ENCODE measurements around the gene UBE3B. TPM values are rescaled to one million over a fixed set of nuclear protein-coding genes. Genes with fewer than 3 reads are reported as not detected.

The UBE3B gene
- total RNA-seq, 2 donors from 2014 or later = 32.0 to 39.8 TPM

- WGBS, 2 experiments (ENCODE audit: insufficient coverage in 1 of 2, insufficient read length in 1 of 2) = 74% methylated on average over 7 to 11 of the region's 11 CpGs
- Histone ChIP-seq H3K4me1 (ENCODE audit: control insufficient read depth, insufficient read depth, low read length) (no peaks in the 10 kb centered on the region), H3K4me3 (ENCODE audit: low read length) (no peak overlapping the region), H3K9me3 (ENCODE audit: control insufficient read depth, low read length) (no peaks in the 10 kb centered on the region), H3K36me3 (ENCODE audit: control insufficient read depth, insufficient read depth, low read length) (peaks cover 48% of the 10 kb centered on the region), H3K27me3 (ENCODE audit: control insufficient read depth, insufficient read depth, low read length, poor library complexity, severe bottlenecking) (no peaks in the 10 kb centered on the region), H3K9ac (ENCODE audit: extremely low read depth, low read length, poor library complexity, severe bottlenecking) (no peak overlapping the region), H3K27ac (ENCODE audit: low read depth, low read length) (no peak overlapping the region)
- Mint-ChIP-seq H3K9me3 (no peaks in the 10 kb centered on the region), H3K27ac (peak overlapping the region; percentile 83), H3K36me3 (ENCODE audit: low read depth) (peaks cover 58% of the 10 kb centered on the region), H3K27me3 (ENCODE audit: insufficient read depth) (no peaks in the 10 kb centered on the region), H3K4me3 (no peak overlapping the region), H3K4me1 (peaks cover 6% of the 10 kb centered on the region)
- TF ChIP-seq CTCF (conservative IDR thresholded peaks at IDR 0.05) = peak; percentile 95
- peak; percentile 92 for DNase-seq
Measured at GRCh38 chr12:109518820-109519665, 41.6 kb downstream of the UBE3B start.

GRCh38 chr12:109519787-109520186 lies 42.4 kb downstream of the UBE3B start:
- peaks cover 5% of the 10 kb centered on the region for H3K4me1 ChIP-seq (ENCODE audit: control insufficient read depth, insufficient read depth, low read length)
- Mint-ChIP-seq H3K4me1 (peaks cover 6% of the 10 kb centered on the region), H3K4me3 (no peak overlapping the region), H3K27me3 (ENCODE audit: insufficient read depth) (no peaks in the 10 kb centered on the region), H3K27ac (peak overlapping the region; percentile 12), H3K9me3 (no peaks in the 10 kb centered on the region), H3K36me3 (ENCODE audit: low read depth) (peaks cover 52% of the 10 kb centered on the region)
- H3K27me3 ChIP-seq (ENCODE audit: control insufficient read depth, insufficient read depth, low read length, poor library complexity, severe bottlenecking) = no peaks in the 10 kb centered on the region
- no peaks in the 10 kb centered on the region for H3K9me3 ChIP-seq (ENCODE audit: control insufficient read depth, low read length)
- H3K36me3 ChIP-seq (ENCODE audit: control insufficient read depth, insufficient read depth, low read length) = peaks cover 42% of the 10 kb centered on the region
- no peak overlapping the region for H3K9ac ChIP-seq (ENCODE audit: extremely low read depth, low read length, poor library complexity, severe bottlenecking)
- 79 to 100% methylated on average over 5 to 6 of the region's 6 CpGs for WGBS, 2 experiments (ENCODE audit: insufficient coverage in 1 of 2, insufficient read length in 1 of 2)
- no peak overlapping the region for H3K4me3 ChIP-seq (ENCODE audit: low read length)
- TF ChIP-seq CTCF (conservative IDR thresholded peaks at IDR 0.05) = no peak
- DNase-seq = no peak
- H3K27ac ChIP-seq (ENCODE audit: low read depth, low read length) = no peak overlapping the region

- H3K9me3 Mint-ChIP-seq = no peaks in the 10 kb centered on the region
- Histone ChIP-seq H3K27ac (ENCODE audit: low read depth, low read length) (no peak overlapping the region), H3K27me3 (ENCODE audit: control insufficient read depth, insufficient read depth, low read length, poor library complexity, severe bottlenecking) (no peaks in the 10 kb centered on the region), H3K9ac (ENCODE audit: extremely low read depth, low read length, poor library complexity, severe bottlenecking) (no peak overlapping the region), H3K4me3 (ENCODE audit: low read length) (no peak overlapping the region), H3K36me3 (ENCODE audit: control insufficient read depth, insufficient read depth, low read length) (peaks cover 46% of the 10 kb centered on the region), H3K4me1 (ENCODE audit: control insufficient read depth, insufficient read depth, low read length) (peaks cover 10% of the 10 kb centered on the region), H3K9me3 (ENCODE audit: control insufficient read depth, low read length) (no peaks in the 10 kb centered on the region)
- H3K4me1 Mint-ChIP-seq = peaks cover 6% of the 10 kb centered on the region
- H3K4me3 Mint-ChIP-seq = no peak overlapping the region
- no peaks in the 10 kb centered on the region for H3K27me3 Mint-ChIP-seq (ENCODE audit: insufficient read depth)
- no peak for TF ChIP-seq CTCF (conservative IDR thresholded peaks at IDR 0.05)
- no peak overlapping the region for H3K27ac Mint-ChIP-seq
- WGBS, 2 experiments (ENCODE audit: insufficient coverage in 1 of 2, insufficient read length in 1 of 2) = 91 to 100% methylated on average over 5 to 10 of the region's 10 CpGs
- DNase-seq = no peak
- H3K36me3 Mint-ChIP-seq (ENCODE audit: low read depth) = peaks cover 50% of the 10 kb centered on the region
Measured at GRCh38 chr12:109521831-109522230, 44.4 kb downstream of the UBE3B start.
